GM18861 (cell line): ENCODE results near the gene TMEM167A.

ENCODE experiments used
- ATAC-seq: cut with Tn5 transposase; IDR thresholded peaks from one replicate; pipeline ENCODE4 v1.9.1; 2021; ENCODE audit not compliant: unreplicated experiment

TMEM167A gene

DNA sequence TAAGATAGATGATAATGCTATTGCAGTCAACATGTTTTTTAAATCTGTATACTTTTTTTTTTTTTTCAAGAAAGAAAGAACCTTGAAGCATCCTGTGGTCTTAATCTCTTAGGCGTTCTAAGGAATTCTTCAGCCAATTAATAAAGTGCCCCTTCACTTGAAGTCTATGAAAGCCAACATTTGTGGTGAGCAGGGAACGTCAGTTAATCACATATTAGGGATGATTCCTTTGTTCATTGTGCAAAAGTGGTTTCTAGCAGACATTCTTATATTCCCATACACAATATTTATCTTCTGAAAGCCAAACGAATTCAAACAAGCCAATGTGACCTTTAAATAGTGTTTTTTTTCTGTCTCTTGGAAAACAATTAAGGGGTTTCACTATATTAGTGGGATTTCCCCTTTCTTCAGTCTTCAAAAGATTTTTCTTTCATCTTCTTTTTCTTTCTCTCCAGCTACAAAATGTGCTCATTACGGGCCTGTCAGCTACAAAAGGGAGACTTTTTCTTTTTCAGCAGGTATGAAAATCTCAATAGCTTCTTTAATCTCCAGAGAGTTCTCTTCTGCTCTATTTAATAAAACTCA, 40.1 kb downstream of the TMEM167A start:
- no peak for ATAC-seq

DNA sequence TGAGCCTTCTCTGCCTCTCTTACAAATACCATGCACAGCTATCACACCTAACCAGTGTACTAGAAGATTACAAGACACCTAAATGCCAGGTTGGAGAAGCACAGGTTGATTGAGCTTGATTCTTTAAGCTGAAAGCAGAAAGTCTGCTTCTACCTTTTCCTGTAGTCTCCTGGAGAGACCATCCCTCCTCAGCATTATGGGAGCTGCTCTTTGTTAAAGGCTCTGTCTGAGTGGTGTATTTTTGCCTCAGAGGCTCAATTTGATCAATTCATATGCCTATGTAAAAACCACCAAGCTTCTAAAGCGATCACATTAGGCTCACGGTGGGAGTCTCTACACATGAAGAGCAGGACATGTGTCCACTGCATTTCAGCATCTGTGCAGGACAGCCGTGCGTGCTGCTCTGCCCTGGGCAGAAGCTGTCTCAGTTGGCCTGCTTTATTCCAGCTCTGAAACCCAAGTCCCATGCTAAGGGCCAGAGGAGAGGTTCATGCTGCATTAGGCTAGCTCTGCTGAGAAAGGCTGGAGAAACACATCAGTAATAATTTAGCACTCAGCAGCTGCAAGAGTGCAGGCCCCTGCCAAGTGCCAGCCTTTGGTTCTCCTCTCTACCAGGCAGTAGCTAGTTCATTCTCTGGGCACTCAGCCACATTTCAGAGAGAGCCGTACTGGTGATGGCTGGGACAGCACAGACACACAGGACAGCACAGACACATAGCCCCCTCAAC, 41.7 kb downstream of the TMEM167A start:
- no peak for ATAC-seq

DNA sequence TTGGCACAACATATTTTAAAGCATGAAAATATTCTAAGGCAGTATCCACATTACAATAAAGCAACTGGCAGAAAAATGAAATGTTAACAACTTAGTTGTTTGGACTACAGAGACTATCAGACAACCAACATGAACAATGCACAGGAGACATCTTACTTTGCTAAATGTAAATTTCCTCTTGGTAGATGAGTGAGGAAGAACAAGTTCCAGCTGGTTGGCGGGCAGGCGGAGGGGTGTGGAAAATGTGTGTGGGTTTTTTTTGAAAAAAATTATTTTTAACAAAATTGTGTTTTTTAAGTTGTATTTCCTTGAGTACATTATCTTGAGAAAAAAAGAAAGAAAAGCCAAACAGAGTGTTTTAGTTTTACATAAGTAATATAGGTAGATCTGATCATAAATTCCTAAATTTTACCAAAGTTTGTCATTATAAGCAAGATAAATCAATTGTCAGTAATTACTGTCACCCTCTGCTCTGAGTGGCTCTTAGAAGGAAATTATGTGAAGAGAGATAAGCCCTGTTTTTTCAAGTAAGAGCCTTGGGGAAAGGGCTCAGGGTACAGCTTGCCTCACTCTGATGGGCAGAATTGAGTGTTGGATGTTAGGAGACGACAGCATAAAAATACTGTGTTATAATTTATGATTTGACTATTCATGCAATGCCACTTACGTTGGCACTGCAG, 42.5 kb downstream of the TMEM167A start:
- no peak for ATAC-seq

DNA sequence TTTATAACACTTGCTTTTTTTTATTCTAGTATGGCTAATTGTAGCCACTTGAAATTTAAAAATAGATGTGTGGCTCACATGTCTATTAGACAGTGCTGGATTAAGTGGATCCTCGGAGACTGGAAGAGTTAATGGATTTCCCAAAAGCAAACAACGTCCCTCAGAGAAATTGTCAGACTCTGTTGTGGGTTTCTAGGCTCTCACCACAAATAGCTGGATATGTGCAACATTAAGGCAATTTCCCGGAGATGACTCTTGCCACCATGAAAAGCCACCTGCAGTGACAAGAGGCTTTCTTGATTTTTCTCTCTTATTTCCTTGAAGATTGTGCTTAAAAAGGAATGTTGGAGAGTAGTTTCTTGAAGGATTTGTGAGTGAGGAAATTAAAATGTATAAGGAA, 43.2 kb downstream of the TMEM167A start:
- ATAC-seq, result no peak

DNA sequence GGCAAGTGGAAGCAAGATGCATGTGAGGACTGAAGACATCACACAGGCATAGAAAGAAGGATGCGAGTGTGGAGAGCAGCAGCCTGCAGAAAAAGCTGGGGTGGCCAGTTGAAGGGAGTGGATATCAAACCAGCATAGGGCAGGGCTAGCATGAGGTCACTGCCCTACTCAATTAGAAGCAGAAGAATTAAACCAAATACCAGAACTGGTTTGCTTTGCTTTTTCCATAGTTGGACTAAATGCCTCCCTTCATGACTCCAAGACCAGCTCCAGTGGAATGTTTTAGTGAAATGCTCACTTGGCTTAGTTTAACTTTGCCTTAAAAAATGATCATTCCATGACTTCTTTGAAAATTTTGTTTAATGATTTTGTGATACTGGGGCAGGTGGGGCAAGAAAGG, 45.8 kb downstream of the TMEM167A start:
- ATAC-seq, result no peak

DNA sequence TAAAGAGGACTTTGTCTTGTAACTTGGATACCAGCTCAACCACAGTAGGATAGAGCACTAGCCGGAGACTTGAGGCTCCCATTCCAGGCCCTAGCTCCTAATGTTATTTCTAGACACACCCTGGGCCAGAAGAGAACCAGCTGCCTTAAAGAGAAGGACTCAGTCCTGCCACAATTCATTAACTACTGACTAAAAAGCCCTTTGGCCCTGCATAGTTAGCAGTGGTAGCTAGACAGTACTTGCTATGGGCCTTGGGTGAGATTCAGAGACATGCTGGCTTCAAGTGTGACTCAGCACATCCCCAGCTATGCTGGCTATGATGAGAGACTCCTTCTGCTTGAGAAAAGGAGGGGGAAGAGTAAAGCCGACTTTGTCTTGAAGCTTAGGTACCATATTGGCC, 47.3 kb downstream of the TMEM167A start:
- no peak for ATAC-seq

DNA sequence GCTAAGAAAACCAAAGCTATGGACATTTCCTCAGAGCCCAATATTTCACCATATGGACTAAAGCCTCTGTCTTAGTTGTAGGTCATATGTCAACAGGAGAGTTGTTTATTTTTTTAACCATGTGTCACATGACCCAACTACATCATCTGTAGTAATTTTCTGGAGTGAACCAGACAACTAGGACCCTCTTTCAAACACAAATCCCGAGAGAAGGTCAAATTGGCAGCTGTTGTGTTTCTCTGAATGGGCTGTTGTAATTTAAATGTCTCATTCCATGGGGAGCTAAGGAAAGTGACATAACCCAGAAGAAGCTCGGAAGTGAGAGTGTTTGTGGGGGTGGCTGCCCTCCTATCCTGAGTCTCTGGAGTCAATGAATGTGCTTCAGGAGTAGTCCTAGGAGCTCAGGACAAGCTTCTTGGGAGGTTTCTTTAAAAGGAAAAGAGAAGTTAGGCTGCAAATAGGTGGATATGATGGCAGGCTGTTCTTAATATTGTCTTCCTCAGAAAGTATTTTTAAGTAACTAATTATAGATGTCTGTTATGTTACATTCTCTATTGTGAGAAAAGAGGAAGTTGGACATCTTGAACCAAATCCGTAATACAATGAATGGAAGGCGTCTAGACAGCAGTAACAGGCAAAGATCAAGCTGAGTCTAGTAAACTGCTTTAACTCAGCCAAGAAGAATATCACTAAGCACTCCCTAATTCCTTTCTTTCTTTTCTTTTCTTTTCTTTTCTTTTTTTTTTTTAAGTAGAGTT, 50.1 kb downstream of the TMEM167A start:
- peak; percentile 89 for ATAC-seq

DNA sequence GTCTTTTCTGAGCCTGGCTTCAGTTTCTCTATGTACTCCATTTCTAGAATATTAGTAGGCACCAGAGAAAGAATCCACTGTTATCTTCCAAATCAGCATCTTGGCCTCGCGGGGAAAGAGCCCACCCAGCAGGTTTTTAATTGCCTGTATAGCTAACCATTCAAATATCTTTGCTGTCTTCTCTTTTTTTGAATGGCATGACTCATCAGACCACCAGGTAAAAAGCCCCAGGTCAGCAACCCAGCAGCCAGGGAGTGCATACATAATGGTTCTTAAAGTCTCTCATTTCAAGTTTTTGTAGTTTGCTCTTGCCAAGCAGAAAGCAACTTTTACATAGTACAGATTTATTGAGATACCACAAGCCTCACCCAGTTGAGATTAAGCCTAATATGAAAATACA, 50.7 kb downstream of the TMEM167A start:
- no peak for ATAC-seq

DNA sequence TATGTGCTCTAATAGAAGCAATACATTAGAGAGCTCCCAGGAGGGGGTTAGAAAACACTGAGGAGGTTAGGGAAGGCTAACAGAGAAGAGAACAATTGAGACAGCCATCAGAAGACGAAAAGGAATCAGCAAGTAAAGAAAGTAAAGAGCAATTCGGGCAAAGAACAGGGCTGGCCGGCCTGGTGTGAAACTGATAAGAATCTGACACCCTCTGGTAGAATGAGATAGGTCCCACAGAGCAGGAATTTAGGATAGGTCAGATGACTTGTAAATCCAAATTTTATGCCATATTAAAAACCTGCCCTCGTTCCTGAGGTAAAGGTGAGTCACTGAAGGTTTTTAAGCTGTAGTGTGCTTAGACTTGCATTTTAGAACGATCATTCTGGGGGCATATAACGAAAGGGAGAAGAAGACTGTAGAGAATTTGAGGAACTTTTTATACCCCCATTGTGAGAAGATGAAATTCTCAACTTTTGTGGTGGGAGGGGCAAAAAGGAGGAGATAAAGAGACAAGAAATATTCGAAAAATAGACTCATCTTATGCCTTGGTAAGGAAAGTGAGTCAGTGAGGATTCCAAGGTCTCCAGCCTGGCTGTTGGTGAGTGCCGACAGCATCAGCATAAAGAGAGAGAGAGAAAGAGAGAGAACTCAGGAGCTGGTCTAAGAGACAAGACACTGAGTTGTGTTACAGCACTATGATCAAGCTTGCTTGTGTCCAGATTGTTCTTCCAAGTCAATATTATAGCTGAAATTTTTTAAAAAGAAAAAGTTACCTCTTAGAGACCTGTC, 51.3 kb downstream of the TMEM167A start:
- no peak for ATAC-seq

DNA sequence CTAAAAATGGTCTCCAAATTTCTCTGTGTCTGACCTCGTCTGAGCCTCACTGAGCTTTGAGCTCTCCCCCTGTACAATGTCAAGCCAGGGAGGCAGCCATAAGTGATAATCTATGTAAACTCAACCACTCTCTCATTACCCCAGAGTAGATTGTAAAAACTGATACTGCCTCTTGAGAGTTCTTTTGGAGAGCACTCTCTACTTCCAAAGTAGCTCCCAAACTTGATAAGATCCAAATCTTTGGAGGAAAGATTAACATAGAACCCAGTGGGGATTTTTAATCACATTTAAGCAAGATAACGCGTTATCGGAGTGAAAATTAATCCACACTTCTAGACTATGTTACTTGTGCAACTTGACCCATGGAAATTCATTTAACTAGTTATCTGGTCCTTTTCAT, 54.9 kb downstream of the TMEM167A start:
- no peak for ATAC-seq

DNA sequence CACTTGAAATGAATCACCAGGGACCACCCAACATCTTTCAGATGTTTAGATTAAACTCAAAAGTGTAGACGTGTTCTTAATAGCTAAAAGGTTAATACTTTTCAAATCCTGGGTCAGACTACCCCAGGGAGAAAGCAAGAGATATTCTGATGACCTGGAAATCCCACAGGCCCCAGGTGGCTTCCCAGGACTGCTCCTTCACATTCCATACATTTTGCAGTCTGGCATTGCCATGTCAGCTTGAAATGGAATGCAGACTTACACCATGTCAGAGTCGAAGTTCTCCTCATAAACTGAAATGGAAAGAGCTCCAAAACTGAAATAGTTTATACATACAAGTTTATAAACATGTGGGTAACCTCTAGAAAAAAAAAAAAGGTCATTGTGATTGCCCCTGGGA, 61.5 kb downstream of the TMEM167A start:
- ATAC-seq, result no peak

DNA sequence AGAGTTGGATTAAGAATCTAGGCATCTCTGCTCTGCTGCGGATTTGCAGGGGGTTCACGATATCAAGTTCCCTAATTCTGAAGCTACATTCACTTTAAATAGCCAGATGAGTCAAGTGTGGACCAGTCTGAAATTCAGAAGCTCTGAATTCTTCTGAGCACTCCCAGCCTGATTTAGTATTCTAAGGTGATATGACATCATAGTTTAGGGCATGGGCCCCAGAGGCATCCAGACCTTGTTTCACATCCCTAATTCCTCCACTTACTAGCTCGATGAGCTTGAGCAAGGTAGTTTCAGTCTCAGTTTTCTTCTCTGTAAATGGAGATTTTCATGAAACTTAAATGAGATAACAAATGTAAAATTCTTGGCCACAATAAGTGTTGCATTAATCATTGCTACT, 65.2 kb downstream of the TMEM167A start:
- ATAC-seq, result peak; percentile 98

DNA sequence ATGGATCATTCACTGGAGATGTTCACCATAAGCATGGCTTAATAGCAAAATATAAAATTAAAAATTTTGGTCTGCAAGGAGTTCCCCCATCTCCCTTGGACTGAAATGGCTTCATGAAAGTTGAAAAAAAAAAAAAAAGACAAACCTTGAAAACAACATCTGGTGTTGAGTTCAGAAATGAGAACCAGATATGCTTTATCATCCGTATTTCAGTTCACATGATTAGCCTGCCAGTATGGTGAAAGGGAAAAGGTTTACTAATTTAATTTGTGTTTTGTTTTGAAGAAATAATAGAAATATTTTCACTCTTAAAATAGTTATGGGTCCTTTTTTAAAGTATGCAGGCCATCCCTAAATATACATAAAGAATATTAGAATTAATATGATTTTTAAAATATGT, 67.8 kb downstream of the TMEM167A start:
- ATAC-seq, result no peak

DNA sequence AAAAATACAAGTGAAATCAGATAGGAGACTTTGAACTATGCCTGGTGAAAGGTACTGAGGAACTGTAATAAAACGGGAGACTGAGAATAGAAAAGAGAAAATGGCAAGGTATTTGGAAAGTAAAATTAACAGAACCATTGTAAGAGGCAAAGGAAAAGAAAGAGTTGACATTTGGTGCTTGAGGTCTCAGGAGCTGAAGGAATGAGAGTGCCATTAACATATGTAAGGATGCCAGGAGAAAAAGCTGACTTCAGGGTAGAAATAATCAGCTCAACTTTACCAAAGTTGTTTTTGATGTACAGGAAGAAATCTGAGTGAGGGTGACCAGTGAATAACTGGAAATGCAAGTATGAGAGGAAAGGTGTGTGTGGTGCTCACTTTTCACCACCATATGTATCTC, 69.4 kb downstream of the TMEM167A start:
- ATAC-seq, result no peak

DNA sequence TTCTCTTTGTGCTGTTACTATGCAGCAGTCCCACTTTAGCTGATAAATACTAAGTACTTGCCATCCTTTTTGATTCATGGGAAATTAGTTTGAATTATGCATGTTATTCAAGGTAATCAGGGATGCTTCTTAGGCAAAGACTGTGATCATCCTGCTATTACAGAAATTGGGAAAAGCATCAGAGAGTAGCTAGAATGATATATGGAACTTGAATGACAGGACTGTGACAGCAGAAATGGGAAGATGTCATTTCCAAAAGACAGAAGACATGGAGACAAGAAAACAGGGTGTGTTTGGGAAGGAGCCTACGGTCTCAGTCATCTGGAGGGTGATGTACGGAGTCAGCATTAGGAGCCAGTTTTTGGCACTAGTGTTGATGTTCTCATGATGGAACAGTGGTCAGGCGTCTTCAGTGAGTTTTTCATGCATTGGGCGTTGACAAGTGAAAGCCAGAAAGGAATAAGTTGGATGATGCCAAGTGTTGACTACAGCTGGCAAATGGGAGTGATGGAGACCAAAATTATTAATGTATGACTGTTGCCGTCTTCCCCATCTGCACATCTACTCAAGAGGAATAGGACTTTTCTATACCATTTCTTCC, 70.4 kb downstream of the TMEM167A start:
- no peak for ATAC-seq

DNA sequence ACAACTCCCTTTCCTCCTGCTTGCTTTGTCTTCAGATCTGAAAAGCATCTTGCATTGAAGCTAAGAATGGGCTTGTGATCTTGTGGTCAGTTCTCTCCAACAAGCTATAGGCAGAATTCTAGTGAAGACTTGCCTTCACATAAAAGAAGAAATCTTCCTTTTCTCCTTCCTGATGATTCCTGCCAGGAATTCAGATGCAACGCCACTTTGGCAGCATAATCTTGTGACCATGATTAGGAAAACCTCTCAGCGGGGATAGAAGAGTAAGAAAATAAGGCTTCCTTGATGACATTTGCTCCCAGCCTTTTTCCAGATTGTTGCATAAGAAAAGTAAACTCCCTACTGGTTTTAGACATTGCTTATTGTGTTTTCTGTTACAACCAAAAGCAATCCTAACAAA, 73.4 kb downstream of the TMEM167A start:
- ATAC-seq, result no peak
